ENCODE results near the gene CALM3.

The CALM3 gene

DNA sequence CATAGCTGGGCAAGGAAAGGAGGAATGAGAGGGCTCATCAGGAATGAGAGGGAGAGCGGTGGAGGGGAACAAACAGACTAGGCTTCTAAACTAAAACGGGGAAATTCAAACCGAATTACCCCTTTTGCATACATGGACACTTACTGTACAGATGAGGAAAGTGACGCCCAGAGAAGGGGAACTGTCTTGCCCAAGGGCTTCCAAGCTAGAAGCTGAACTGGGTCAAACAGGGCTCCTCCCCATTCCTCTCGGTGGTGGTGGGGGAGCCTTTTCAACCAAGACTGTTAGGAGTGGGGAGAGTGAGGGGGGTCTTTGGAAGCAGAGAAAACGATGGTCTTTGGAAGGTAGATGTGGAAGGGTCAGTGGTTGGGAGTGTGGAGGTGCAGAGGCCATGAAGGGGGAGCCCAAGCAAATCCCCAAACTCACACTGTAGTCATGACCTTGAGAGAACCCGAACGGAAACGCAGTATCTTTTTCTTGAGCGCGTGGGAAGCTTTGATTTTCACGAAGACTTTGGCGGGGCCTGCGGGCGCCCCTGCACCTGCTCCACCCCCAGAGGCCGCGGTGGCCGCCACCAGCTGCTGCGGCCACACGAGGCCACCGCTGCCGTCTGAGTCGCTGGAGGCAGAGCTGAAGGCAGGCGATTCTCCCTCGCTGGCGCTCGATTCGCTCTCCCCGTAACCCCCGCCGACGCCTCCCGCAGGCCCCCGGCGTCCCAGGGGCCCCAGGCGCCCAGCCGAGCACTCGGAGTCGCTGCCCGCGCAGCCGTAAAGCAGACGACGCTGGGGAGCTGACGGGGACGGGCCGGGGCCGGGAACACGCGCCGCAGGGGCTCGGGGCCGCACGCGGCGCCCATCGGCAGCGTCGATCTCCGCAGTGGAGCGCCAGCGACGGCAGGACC is 47.2 kb downstream of the CALM3 start:
- DNase-seq (ENCODE audit: insufficient read length, low spot score) = no peak
- TF ChIP-seq POLR2A (IDR thresholded peaks at IDR 0.05; ENCODE audit: low read depth, low read length) = no peak

DNA sequence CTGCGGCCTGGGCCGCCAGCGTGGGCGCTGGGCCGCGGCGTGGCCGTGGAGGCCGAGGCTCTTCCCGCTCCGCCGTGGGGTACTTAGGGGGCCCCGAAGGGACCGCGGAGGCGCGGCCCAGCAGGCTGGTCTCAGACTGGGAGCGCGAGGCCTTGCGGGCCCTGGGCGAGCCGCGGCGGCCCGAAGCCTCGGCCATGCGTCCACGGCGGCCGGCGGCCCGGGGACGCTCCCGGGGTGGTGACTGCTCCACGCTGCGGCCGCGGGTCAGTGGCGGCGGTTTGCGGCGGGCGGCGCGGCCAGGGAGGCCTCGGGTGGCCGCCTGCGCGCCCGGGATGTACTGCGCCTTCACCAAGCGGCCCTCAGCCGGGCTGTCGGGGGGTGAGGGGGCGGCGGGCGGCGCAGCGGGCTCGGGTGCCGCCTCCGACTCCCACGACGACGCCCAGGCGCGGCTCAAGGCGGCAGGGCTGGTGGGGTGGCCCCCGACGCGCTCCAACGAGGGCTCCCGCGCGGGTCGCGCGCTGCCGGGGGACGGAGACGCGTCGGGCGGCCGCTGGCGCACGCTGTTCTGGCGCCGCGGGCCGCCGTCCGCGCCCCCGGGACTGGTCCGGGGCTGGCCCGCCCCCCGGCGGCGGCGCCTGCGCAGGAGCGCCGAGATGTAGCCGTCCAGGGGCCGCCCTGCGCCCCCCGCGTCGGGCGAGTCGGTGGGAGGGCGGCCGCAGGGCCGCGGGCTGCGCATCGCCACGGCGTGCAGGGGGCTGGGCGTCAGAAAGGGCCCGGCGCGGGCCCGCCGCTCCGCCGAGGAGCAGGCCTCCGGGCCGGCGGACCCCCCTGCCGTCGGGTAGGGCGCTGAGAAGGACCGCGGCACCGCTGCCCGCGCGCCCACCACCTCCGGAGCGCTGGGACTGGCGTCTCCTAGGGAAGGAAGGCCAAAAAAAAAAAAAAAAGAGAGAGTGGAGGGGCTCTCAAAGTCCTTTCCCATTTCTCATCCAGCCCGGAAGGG is 48.1 kb downstream of the CALM3 start:
- no peak for TF ChIP-seq POLR2A (IDR thresholded peaks at IDR 0.05; ENCODE audit: low read depth, low read length)
- no peak for FAIRE-seq
- no peak for DNase-seq (ENCODE audit: insufficient read length, low spot score)

More for the DNA sequence above, 47.2 kb downstream of the CALM3 start:
- FAIRE-seq = no peak

DNA sequence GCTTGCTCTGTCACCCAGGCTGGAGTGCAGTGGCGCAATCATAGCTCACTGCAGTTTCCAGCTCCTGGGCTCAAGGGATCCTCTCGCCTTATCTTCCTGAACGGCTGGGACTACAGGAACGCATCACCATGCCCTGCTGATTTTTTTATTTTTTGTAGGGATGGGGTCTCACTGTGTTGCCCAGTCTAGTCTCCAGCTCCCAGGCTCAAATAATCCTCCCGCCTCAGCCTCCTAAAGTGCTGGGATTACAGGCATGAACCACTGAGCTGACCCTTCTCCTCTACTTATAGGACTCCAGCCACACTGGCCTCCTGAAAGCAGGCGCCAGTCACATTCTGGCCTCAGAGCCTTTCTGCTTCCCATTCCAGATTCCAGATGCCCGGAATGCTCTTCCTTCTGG is 49.3 kb downstream of the CALM3 start:
- DNase-seq (ENCODE audit: insufficient read length, low spot score) (no peak), FAIRE-seq (no peak)
- TF ChIP-seq POLR2A (IDR thresholded peaks at IDR 0.05; ENCODE audit: low read depth, low read length) = no peak

DNA sequence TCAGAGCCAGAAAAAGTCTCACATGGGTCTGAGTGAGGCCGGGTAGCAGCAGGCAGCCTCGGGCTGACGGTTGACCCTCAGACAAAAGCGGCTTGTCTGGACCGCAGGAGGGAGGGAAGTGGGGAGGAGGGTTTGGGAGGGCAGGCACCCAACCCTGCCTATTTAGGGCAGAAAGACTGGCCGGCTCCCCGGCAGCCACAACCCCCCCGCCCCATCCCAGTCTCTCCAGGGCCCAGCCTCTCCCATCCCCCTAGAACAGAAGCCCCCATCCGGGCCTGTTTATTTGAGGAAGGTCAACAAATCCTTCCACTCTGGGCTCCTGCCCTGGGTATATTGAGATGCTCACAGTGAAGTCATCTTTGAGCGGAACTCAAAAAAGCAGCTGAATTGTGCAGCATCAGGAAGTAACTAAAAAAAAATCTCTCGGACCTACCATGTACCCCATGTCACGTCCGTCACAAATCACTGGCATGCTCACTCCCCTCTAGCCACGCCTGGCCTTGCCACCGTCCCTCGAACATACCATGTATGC is 53.6 kb downstream of the CALM3 start:
- TF ChIP-seq POLR2A (IDR thresholded peaks at IDR 0.05; ENCODE audit: low read depth, low read length) = no peak
- no peak for DNase-seq (ENCODE audit: insufficient read length, low spot score)
- FAIRE-seq = no peak

- DNase-seq (ENCODE audit: insufficient read length, low spot score) (no peak), FAIRE-seq (no peak)
- TF ChIP-seq POLR2A (IDR thresholded peaks at IDR 0.05; ENCODE audit: low read depth, low read length) = no peak
These were observed 55.4 kb downstream of the CALM3 start for GRCh38 chr19:46656541-46656940.

- no peak for DNase-seq (ENCODE audit: insufficient read length, low spot score)
- FAIRE-seq = no peak
- TF ChIP-seq POLR2A (IDR thresholded peaks at IDR 0.05; ENCODE audit: low read depth, low read length) = no peak
These were observed 58.2 kb downstream of the CALM3 start for GRCh38 chr19:46659151-46660007.

DNA sequence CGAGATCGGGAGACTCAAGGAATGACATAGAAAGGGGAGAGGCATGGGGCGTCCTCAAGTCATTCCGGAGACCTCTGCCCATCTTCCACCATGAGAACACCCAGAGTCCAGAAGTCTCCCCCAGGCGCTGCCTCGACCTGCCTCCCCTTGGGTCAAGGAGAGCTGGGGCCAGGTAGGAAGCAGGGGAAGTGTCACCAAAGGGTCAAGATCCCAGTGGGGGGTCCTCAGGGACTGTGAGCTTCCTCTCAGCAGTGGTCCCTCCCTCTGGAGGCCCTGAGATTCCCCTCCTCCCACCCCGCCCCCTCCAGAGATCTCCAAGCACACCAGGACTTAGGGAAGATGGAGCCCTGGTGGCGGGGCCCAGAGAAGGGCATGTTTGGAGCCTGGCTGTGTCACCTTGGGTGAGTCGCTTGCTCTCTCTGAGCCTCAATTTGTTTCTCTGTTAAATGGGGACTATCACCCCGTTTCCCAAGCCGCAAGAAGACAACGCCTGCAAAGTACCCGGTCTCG is 58.9 kb downstream of the CALM3 start:
- FAIRE-seq (no peak), DNase-seq (ENCODE audit: insufficient read length, low spot score) (no peak)
- no peak for TF ChIP-seq POLR2A (IDR thresholded peaks at IDR 0.05; ENCODE audit: low read depth, low read length)
